NCI-H82 (cell line): ENCODE data around the gene EML4.

Experiments used
- DNase-seq: peaks from one replicate; lab custom pipeline; 2025; lab: John Stamatoyannopoulos, UW

EML4 gene

GRCh38 chr2:42225573-42225972 is 56.4 kb downstream of the EML4 start:
- DNase-seq = no peak

GRCh38 chr2:42227491-42227890 is 58.3 kb downstream of the EML4 start:
- peak; percentile 10 for DNase-seq

GRCh38 chr2:42228101-42228500 is 58.9 kb downstream of the EML4 start:
- no peak for DNase-seq

GRCh38 chr2:42229949-42230348 is 60.8 kb downstream of the EML4 start:
- no peak for DNase-seq

- no peak for DNase-seq
These were observed 61.7 kb downstream of the EML4 start for GRCh38 chr2:42230891-42231290.

GRCh38 chr2:42232024-42232423 is 62.9 kb downstream of the EML4 start:
- no peak for DNase-seq

- DNase-seq = no peak
These were observed 64.9 kb downstream of the EML4 start for GRCh38 chr2:42233976-42234441.

GRCh38 chr2:42236911-42237310 is 67.8 kb downstream of the EML4 start:
- DNase-seq = no peak

GRCh38 chr2:42238644-42239288 is 69.6 kb downstream of the EML4 start:
- DNase-seq = peak; percentile 80

GRCh38 chr2:42239289-42239661 is 70.1 kb downstream of the EML4 start:
- no peak for DNase-seq

GRCh38 chr2:42239811-42240210 is 70.7 kb downstream of the EML4 start:
- DNase-seq = no peak

- DNase-seq = no peak
These were observed 72.4 kb downstream of the EML4 start for GRCh38 chr2:42241517-42241916.

- DNase-seq = no peak
These were observed 74.1 kb downstream of the EML4 start for GRCh38 chr2:42243297-42243696.

GRCh38 chr2:42244520-42244919 is 75.4 kb downstream of the EML4 start:
- DNase-seq = no peak

- no peak for DNase-seq
These were observed 76.2 kb downstream of the EML4 start for GRCh38 chr2:42245396-42245795.

GRCh38 chr2:42246562-42246961 is 77.4 kb downstream of the EML4 start:
- no peak for DNase-seq

GRCh38 chr2:42248846-42249245 is 79.7 kb downstream of the EML4 start:
- DNase-seq = no peak

- no peak for DNase-seq
These were observed 80.1 kb downstream of the EML4 start for GRCh38 chr2:42249284-42249683.

- no peak for DNase-seq
These were observed 80.7 kb downstream of the EML4 start for GRCh38 chr2:42249887-42250286.

GRCh38 chr2:42250925-42251324 is 81.8 kb downstream of the EML4 start:
- DNase-seq = no peak

- DNase-seq = no peak
These were observed 83.3 kb downstream of the EML4 start for GRCh38 chr2:42252464-42252863.

GRCh38 chr2:42254186-42254895 is 85.2 kb downstream of the EML4 start:
- DNase-seq = no peak

- no peak for DNase-seq
These were observed 87.4 kb downstream of the EML4 start for GRCh38 chr2:42256505-42256904.
